H9 (cell line): ENCODE data around the gene PCDH9. TPM values are rescaled to one million over a fixed set of nuclear protein-coding genes. Genes with fewer than 3 reads are reported as not detected.

Source experiments
- DNase-seq: peaks from one replicate; pipeline ENCODE4 v3.0.0-alpha.2; 2017
- H2AFZ ChIP-seq: one replicate; pipeline ENCODE4 v1.6.1; 2013; ENCODE audit warnings: mild to moderate bottlenecking, low read length, control low read depth, moderate library complexity
- H2AK5ac ChIP-seq: 2 replicates; pipeline ENCODE4 v1.6.1; 2013; ENCODE audit warnings: low read length, control low read depth, mixed read lengths; ENCODE audit not compliant: insufficient read length
- H2BK120ac ChIP-seq: one replicate; pipeline ENCODE4 v1.6.1; 2013; ENCODE audit warnings: low read depth, mild to moderate bottlenecking, low read length, control low read depth, inconsistent platforms; ENCODE audit not compliant: poor library complexity, severe bottlenecking
- H2BK12ac ChIP-seq: 2 replicates; pipeline ENCODE4 v1.6.1; 2013; ENCODE audit warnings: low read length, control low read depth, mixed read lengths, low read depth; ENCODE audit not compliant: insufficient read length
- H2BK15ac ChIP-seq: 2 replicates; pipeline ENCODE4 v1.6.1; 2013; ENCODE audit warnings: low read depth, low read length, control low read depth
- H2BK20ac ChIP-seq: one replicate; pipeline ENCODE4 v1.6.1; 2013; ENCODE audit warnings: low read depth, mild to moderate bottlenecking, low read length, control low read depth, inconsistent platforms; ENCODE audit not compliant: poor library complexity, severe bottlenecking
- H2BK5ac ChIP-seq: 2 replicates; pipeline ENCODE4 v1.6.1; 2013; ENCODE audit warnings: low read length, control low read depth, mixed read lengths; ENCODE audit not compliant: insufficient read length
- H3K14ac ChIP-seq: 2 replicates; pipeline ENCODE4 v1.6.1; 2013; ENCODE audit warnings: low read length, control low read depth; ENCODE audit not compliant: insufficient read depth
- H3K18ac ChIP-seq: 2 replicates; pipeline ENCODE4 v1.6.1; 2013; ENCODE audit warnings: low read depth, mild to moderate bottlenecking, mixed read lengths, low read length, control low read depth; ENCODE audit not compliant: insufficient read length
- H3K23ac ChIP-seq: 2 replicates; pipeline ENCODE4 v1.6.1; 2013; ENCODE audit warnings: low read length, control low read depth, mixed read lengths, low read depth; ENCODE audit not compliant: insufficient read length
- H3K23me2 ChIP-seq: 2 replicates; pipeline ENCODE4 v1.6.1; 2013; ENCODE audit warnings: low read depth, mild to moderate bottlenecking, mixed read lengths, low read length, control low read depth; ENCODE audit not compliant: insufficient read length, poor library complexity, severe bottlenecking
- H3K27ac ChIP-seq: 2 replicates; pipeline ENCODE4 v1.5.1; 2013; ENCODE audit warnings: low read length, control low read depth, mixed read lengths, low read depth; ENCODE audit not compliant: insufficient read length
- H3K27me3 ChIP-seq: 2 replicates; pipeline ENCODE4 v1.6.1; 2013; ENCODE audit warnings: low read length, control low read depth, inconsistent platforms; ENCODE audit not compliant: insufficient read depth
- H3K4ac ChIP-seq: 2 replicates; pipeline ENCODE4 v1.6.1; 2013; ENCODE audit warnings: low read depth, mild to moderate bottlenecking, control low read depth, inconsistent platforms, low read length, moderate library complexity
- H3K4me1 ChIP-seq: 2 replicates; pipeline ENCODE4 v1.6.1; 2013; ENCODE audit warnings: low read length, control low read depth, inconsistent platforms; ENCODE audit not compliant: insufficient read depth
- H3K4me2 ChIP-seq: 2 replicates; pipeline ENCODE4 v1.6.1; 2013; ENCODE audit warnings: low read length, control low read depth, mixed read lengths; ENCODE audit not compliant: insufficient read length, insufficient read depth
- H3K56ac ChIP-seq: 2 replicates; pipeline ENCODE4 v1.6.1; 2013; ENCODE audit warnings: low read depth, mild to moderate bottlenecking, mixed read lengths, low read length, control low read depth; ENCODE audit not compliant: insufficient read length
- H3K79me1 ChIP-seq: 2 replicates; pipeline ENCODE4 v1.6.1; 2013; ENCODE audit warnings: low read depth, mild to moderate bottlenecking, moderate library complexity, low read length, control low read depth, inconsistent platforms; ENCODE audit not compliant: insufficient read depth, poor library complexity, severe bottlenecking
- H3K79me2 ChIP-seq: 2 replicates; pipeline ENCODE4 v1.6.1; 2013; ENCODE audit warnings: low read length, control low read depth, inconsistent platforms; ENCODE audit not compliant: insufficient read depth
- H3K9ac ChIP-seq: 2 replicates; pipeline ENCODE4 v1.6.1; 2013; ENCODE audit warnings: low read length, control low read depth, mixed read lengths; ENCODE audit not compliant: insufficient read length; ENCODE audit errors: extremely low read depth
- H3K9me3 ChIP-seq: one replicate; pipeline ENCODE4 v1.6.1; 2013; ENCODE audit warnings: low read depth, low read length, inconsistent platforms; ENCODE audit not compliant: control insufficient read depth
- H3T11ph ChIP-seq: one replicate; pipeline ENCODE4 v1.6.1; 2013; ENCODE audit warnings: mild to moderate bottlenecking, low read length, control low read depth, inconsistent platforms
- H4K20me1 ChIP-seq: one replicate; pipeline ENCODE4 v1.6.1; 2013; ENCODE audit not compliant: control insufficient read depth, insufficient read length, insufficient read depth
- H4K5ac ChIP-seq: 2 replicates; pipeline ENCODE4 v1.6.1; 2013; ENCODE audit warnings: low read depth, mild to moderate bottlenecking, mixed read lengths, low read length, control low read depth; ENCODE audit not compliant: insufficient read length
- H4K8ac ChIP-seq: replicated peaks from 2 replicates; pipeline ENCODE4 v1.6.1; 2013; ENCODE audit warnings: low read length, control low read depth, mixed read lengths, low read depth; ENCODE audit not compliant: insufficient read length
- H4K91ac ChIP-seq: 2 replicates; pipeline ENCODE4 v1.6.1; 2013; ENCODE audit warnings: low read depth, mild to moderate bottlenecking, moderate library complexity, mixed read lengths, low read length, control low read depth; ENCODE audit not compliant: insufficient read length
- H3K27ac Mint-ChIP-seq, 3 experiments: 2 replicates in 2 of 3; 3 replicates in 1 of 3; pipeline ENCODE4 v1.8.0; 2020 to 2021; ENCODE audit warnings: mixed read lengths in 3 of 3, mild to moderate bottlenecking in 1 of 3, moderate library complexity in 1 of 3
- H3K27me3 Mint-ChIP-seq: 2 replicates; pipeline ENCODE4 v1.8.0; 2021; ENCODE audit warnings: low read depth, mild to moderate bottlenecking, moderate library complexity, mixed read lengths
- H3K36me3 Mint-ChIP-seq, 3 experiments: 2 replicates in 2 of 3; 3 replicates in 1 of 3; pipeline ENCODE4 v1.8.0; 2020 to 2021; ENCODE audit warnings: low read depth in 3 of 3, mixed read lengths in 3 of 3; ENCODE audit not compliant: insufficient read depth in 1 of 3
- H3K4me1 Mint-ChIP-seq, 2 experiments: 2 replicates each; pipeline ENCODE4 v1.8.0; 2020; ENCODE audit warnings: mixed read lengths in 2 of 2
- H3K4me3 Mint-ChIP-seq, 2 experiments: 2 replicates in 1 of 2; 3 replicates in 1 of 2; pipeline ENCODE4 v1.8.0; 2020 to 2021; ENCODE audit warnings: mild to moderate bottlenecking in 2 of 2, mixed read lengths in 2 of 2, moderate library complexity in 1 of 2
- H3K9me3 Mint-ChIP-seq, 2 experiments: 2 replicates in 1 of 2; 3 replicates in 1 of 2; pipeline ENCODE4 v1.8.0; 2020; ENCODE audit warnings: mild to moderate bottlenecking in 2 of 2, mixed read lengths in 2 of 2, moderate library complexity in 1 of 2
- WGBS: extraction: QIAGEN DNeasy Blood & Tissue Kit; methylation state at CpG from one replicate; pipeline ENCODE4 v1.1.7; 2013; ENCODE audit warnings: missing lambda C conversion rate, low lambda C conversion rate, mixed read lengths; ENCODE audit not compliant: insufficient read length; ENCODE audit errors: extremely low coverage; 5-methylcytosine and 5-hydroxymethylcytosine counted together
- total RNA-seq: library from RNA; stranded (reverse); gene quantifications from 2 replicates; pipeline ENCODE4 v1.2.1, GENCODE V29; 2021
- TF ChIP-seq, protein P1 (sequence below): fragments of 200-600 bp; sonication (generic); conservative IDR thresholded peaks from 3 replicates; pipeline ENCODE4 v1.8.0; 2021; ENCODE audit warnings: antibody characterized with exemption, mild to moderate bottlenecking

Gene PCDH9
- total RNA-seq, 1 experiment from 2014 or later = 0.11 TPM

DNA sequence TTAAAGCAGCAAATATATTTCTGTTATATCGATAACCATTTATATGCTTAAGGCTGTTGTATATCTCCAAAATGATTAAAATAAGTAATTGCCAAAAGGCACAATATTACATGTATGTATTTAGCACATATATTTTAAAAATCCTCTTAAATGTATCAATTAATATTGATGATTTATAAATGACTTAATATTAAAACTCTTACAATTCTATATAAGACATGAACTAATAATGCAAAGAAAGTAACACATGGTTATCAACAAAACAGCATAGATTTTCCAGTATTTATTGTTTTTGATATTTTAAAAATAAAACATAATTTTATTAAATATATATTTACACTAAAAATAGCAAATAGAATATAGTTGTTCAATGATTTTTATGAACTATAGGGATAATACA, 32.4 kb downstream of the PCDH9 start:
- Histone ChIP-seq H4K5ac (no peak overlapping the region), H4K20me1 (no peaks in the 10 kb centered on the region), H3K4ac (no peak overlapping the region), H4K91ac (no peak overlapping the region), H3K9me3 (no peaks in the 10 kb centered on the region), H3K79me2 (no peaks in the 10 kb centered on the region), H2BK12ac (no peak overlapping the region), H3K18ac (no peak overlapping the region), H2BK5ac (no peak overlapping the region), H3K4me1 (no peaks in the 10 kb centered on the region), H3K23ac (no peak overlapping the region), H4K8ac (no peak overlapping the region), H2AFZ (no peak overlapping the region), H3K9ac (no peak overlapping the region), H3K56ac (no peak overlapping the region), H2BK20ac (no peak overlapping the region), H3K4me2 (no peak overlapping the region), H3K23me2 (no peaks in the 10 kb centered on the region), H2BK120ac (no peak overlapping the region), H2AK5ac (no peak overlapping the region), H3T11ph (no peak overlapping the region), H3K27ac (no peak overlapping the region), H3K79me1 (no peaks in the 10 kb centered on the region), H3K27me3 (no peaks in the 10 kb centered on the region), H2BK15ac (no peak overlapping the region), H3K14ac (no peak overlapping the region)
- Mint-ChIP-seq H3K36me3 (no peaks in the 10 kb centered on the region), H3K4me1 (peaks cover 0 to 3% of the 10 kb centered on the region in 2 experiments; a peak in 1 of 4 replicates), H3K9me3 (no peaks in the 10 kb centered on the region), H3K4me3 (no peak overlapping the region), H3K27me3 (peaks cover 12% of the 10 kb centered on the region), H3K27ac (no peak overlapping the region)
- TF ChIP-seq, protein P1, sequence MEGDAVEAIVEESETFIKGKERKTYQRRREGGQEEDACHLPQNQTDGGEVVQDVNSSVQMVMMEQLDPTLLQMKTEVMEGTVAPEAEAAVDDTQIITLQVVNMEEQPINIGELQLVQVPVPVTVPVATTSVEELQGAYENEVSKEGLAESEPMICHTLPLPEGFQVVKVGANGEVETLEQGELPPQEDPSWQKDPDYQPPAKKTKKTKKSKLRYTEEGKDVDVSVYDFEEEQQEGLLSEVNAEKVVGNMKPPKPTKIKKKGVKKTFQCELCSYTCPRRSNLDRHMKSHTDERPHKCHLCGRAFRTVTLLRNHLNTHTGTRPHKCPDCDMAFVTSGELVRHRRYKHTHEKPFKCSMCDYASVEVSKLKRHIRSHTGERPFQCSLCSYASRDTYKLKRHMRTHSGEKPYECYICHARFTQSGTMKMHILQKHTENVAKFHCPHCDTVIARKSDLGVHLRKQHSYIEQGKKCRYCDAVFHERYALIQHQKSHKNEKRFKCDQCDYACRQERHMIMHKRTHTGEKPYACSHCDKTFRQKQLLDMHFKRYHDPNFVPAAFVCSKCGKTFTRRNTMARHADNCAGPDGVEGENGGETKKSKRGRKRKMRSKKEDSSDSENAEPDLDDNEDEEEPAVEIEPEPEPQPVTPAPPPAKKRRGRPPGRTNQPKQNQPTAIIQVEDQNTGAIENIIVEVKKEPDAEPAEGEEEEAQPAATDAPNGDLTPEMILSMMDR = no peak
- no peak for DNase-seq
- WGBS = no CpG with 5 or more reads among the region's 1 CpG
